HepG2 (cell line): ENCODE measurements around the gene SRSF1. TPM values are rescaled to one million over a fixed set of nuclear protein-coding genes. Genes with fewer than 3 reads are reported as not detected.

Experiments
- CREB1 ChIP-seq, 2 experiments: fragments of 450-650 bp in 1 of 2; IDR thresholded peaks; 2 replicates each; pipeline ENCODE4 v1.6.1; 2016 to 2017; ENCODE audit warnings: control low read depth in 1 of 2, mild to moderate bottlenecking in 1 of 2, missing compliant biosample characterization in 1 of 2, missing genetic modification characterization in 1 of 2
- EEA1 ChIP-seq: sonication (generic); formaldehyde crosslinking; IDR thresholded peaks from 2 replicates; pipeline ENCODE4 v1.5.1; 2020; ENCODE audit warnings: mild to moderate bottlenecking, missing genetic modification reagents, borderline replicate concordance
- FOXO1 ChIP-seq: sonication (generic); formaldehyde crosslinking; IDR thresholded peaks from 2 replicates; pipeline ENCODE4 v1.4.0; 2020; ENCODE audit warnings: missing genetic modification reagents
- HOXA5 ChIP-seq: sonication (generic); formaldehyde crosslinking; IDR thresholded peaks from 2 replicates; pipeline ENCODE4 v1.4.0; 2020; ENCODE audit warnings: missing genetic modification reagents
- KAT8 ChIP-seq: IDR thresholded peaks from 2 replicates; pipeline ENCODE4 v1.6.1; 2016; ENCODE audit warnings: missing genetic modification reagents, missing compliant biosample characterization
- KLF16 ChIP-seq, 2 experiments: sonication (generic) in 1 of 2; formaldehyde crosslinking in 1 of 2; IDR thresholded peaks; 2 replicates each; pipeline versions ENCODE4 v1.6.1 to v1.8.0; 2016 to 2023; ENCODE audit warnings: missing genetic modification reagents in 2 of 2, missing compliant biosample characterization in 1 of 2
- REL ChIP-seq: sonication (generic); formaldehyde crosslinking; conservative IDR thresholded peaks from 2 replicates; pipeline ENCODE4 v1.8.0; 2022; ENCODE audit warnings: mild to moderate bottlenecking, missing genetic modification reagents, moderate library complexity
- SALL1 ChIP-seq: sonication (generic); formaldehyde crosslinking; IDR thresholded peaks from 2 replicates; pipeline ENCODE4 v1.8.0; 2022; ENCODE audit warnings: mild to moderate bottlenecking, missing genetic modification reagents
- SP140L ChIP-seq: sonication (generic); formaldehyde crosslinking; IDR thresholded peaks from 2 replicates; pipeline ENCODE4 v1.4.0; 2020; ENCODE audit warnings: missing genetic modification reagents, borderline replicate concordance
- ZBTB8A ChIP-seq: sonication (generic); formaldehyde crosslinking; IDR thresholded peaks from 2 replicates; pipeline ENCODE4 v1.4.0; 2020; ENCODE audit warnings: mild to moderate bottlenecking, low read depth, missing genetic modification reagents, borderline replicate concordance
- ZC3H13 ChIP-seq: sonication (generic); formaldehyde crosslinking; IDR thresholded peaks from 2 replicates; pipeline ENCODE4 v1.8.1; 2023; ENCODE audit warnings: mild to moderate bottlenecking, missing genetic modification reagents, moderate library complexity
- ZFP82 ChIP-seq: sonication (generic); formaldehyde crosslinking; IDR thresholded peaks from 2 replicates; pipeline ENCODE4 v1.5.1; 2020; ENCODE audit warnings: mild to moderate bottlenecking, missing genetic modification reagents, borderline replicate concordance
- ZNF329 ChIP-seq: sonication (generic); formaldehyde crosslinking; IDR thresholded peaks from 2 replicates; pipeline ENCODE4 v1.9.0; 2021; ENCODE audit warnings: low read depth, mild to moderate bottlenecking, missing genetic modification reagents
- ZNF337 ChIP-seq: sonication (generic); formaldehyde crosslinking; IDR thresholded peaks from 2 replicates; pipeline ENCODE4 v1.5.1; 2020; ENCODE audit warnings: missing genetic modification reagents, low read depth, mild to moderate bottlenecking, borderline replicate concordance
- ZNF709 ChIP-seq: sonication (generic); formaldehyde crosslinking; IDR thresholded peaks from 2 replicates; pipeline ENCODE4 v1.5.0; 2020; ENCODE audit warnings: mild to moderate bottlenecking, missing genetic modification reagents
- polyA plus RNA-seq, 8 experiments: library from polyadenylated mRNA; depleted of rRNA in 3 of 8; stranded (reverse) in 7 of 8; unstranded in 1 of 8; fragments of >200 nt; fragmentation: Illumina TruSeq in 4 of 8; extraction: Trizol in 4 of 8; gene quantifications; 2 replicates each; pipeline versions ENCODE4 v1.2.1 to v1.2.3, GENCODE V29; 2011 to 2016; ENCODE audit warnings: low read depth in 4 of 8, missing spikeins in 1 of 8, mixed read lengths in 1 of 8; ENCODE audit not compliant: insufficient read depth in 1 of 8
- total RNA-seq, 5 experiments: library from RNA; depleted of rRNA; stranded (reverse); fragments of >200 nt; fragmentation: Illumina TruSeq; extraction: Trizol; gene quantifications; 2 replicates each; pipeline ENCODE4 v1.2.3, GENCODE V29; 2016; ENCODE audit warnings: low read depth in 1 of 5
- TF ChIP-seq, protein P1 (sequence below): sonication (generic); formaldehyde crosslinking; IDR thresholded peaks from 2 replicates; pipeline ENCODE4 v1.8.1; 2023; ENCODE audit warnings: mild to moderate bottlenecking, missing genetic modification reagents
- TF ChIP-seq, protein P2 (sequence below): sonication (generic); formaldehyde crosslinking; IDR thresholded peaks from 2 replicates; pipeline ENCODE4 v1.5.1; 2020; ENCODE audit warnings: missing genetic modification reagents, mild to moderate bottlenecking, borderline replicate concordance
- TF ChIP-seq, protein P3 (sequence below): sonication (generic); formaldehyde crosslinking; IDR thresholded peaks from 2 replicates; pipeline ENCODE4 v1.5.0; 2020; ENCODE audit warnings: missing genetic modification reagents, mild to moderate bottlenecking, borderline replicate concordance
- TF ChIP-seq, protein P4 (sequence below): IDR thresholded peaks from 2 replicates; pipeline ENCODE4 v1.6.1; 2012; ENCODE audit warnings: inconsistent platforms

The SRSF1 gene
- total and polyA plus RNA-seq, 2 of the 13 experiments (the other 11 are each of a cell fraction or from before 2014, with no cell fraction given) = 142 to 445 TPM

DNA sequence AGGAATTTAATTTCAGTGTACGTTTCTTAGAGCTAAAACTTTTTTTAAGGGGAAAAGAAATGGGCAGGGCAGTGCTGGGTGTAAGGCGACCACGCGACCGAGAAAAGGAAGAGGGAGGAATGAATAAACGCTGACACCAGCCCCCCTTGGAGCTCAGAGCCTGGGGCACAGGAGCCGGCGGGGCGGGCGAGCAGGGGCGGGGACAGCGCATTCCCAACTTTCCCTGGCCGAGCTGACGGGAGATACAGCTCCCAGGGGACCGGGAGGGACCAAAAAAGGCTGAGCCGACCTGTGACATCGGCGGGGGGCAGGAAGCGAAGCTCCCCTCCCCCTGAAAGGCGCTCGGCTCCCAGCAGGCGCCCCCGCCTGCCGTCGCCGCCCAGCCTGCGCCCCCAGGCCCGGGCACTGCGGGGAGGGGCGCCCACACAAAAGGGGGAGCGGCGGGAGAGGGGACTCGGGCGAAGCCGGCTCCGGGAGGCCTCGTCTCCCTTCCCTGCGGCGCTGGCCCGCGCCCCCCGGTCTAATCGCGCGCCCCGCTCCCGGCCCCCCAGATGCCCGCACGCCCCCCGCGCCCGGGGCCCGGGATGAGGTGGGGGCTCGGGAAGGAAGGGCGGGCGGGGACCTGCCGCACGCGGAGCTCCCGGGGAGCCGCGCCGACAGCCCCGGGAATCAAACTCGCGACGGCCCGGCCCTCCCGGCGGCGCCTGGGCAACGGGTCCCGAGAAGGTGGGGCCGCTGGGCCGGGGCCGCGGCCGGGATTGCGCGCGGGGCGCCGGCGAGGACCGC is 52.5 kb downstream of the SRSF1 start (continued):
- TF ChIP-seq KLF16 (CRISPR knock-in tag; IDR thresholded peaks at IDR 0.05) = peak in 1 of 2 experiments; percentile 41; a peak in 1 of 4 replicates
- no peak for TF ChIP-seq REL (CRISPR knock-in tag)
- TF ChIP-seq ZNF709 (CRISPR knock-in tag) = no peak
- TF ChIP-seq ZBTB8A (CRISPR knock-in tag) = no peak
- TF ChIP-seq, protein P1, sequence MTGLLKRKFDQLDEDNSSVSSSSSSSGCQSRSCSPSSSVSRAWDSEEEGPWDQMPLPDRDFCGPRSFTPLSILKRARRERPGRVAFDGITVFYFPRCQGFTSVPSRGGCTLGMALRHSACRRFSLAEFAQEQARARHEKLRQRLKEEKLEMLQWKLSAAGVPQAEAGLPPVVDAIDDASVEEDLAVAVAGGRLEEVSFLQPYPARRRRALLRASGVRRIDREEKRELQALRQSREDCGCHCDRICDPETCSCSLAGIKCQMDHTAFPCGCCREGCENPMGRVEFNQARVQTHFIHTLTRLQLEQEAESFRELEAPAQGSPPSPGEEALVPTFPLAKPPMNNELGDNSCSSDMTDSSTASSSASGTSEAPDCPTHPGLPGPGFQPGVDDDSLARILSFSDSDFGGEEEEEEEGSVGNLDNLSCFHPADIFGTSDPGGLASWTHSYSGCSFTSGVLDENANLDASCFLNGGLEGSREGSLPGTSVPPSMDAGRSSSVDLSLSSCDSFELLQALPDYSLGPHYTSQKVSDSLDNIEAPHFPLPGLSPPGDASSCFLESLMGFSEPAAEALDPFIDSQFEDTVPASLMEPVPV = 0 out of 2 replicates have a peak, but pooled peaks have one; percentile 31
- no peak for TF ChIP-seq SP140L (CRISPR knock-in tag)
- TF ChIP-seq FOXO1 (CRISPR knock-in tag) = 0 out of 2 replicates have a peak, but pooled peaks have one; percentile 0
- TF ChIP-seq ZNF337 (CRISPR knock-in tag) = no peak
- 0 out of 2 replicates have a peak, but pooled peaks have one; percentile 41 for TF ChIP-seq SALL1 (CRISPR knock-in tag)
- TF ChIP-seq KAT8 = peak; percentile 42; the same call in 1 of the 2 replicates
- TF ChIP-seq, protein P2, sequence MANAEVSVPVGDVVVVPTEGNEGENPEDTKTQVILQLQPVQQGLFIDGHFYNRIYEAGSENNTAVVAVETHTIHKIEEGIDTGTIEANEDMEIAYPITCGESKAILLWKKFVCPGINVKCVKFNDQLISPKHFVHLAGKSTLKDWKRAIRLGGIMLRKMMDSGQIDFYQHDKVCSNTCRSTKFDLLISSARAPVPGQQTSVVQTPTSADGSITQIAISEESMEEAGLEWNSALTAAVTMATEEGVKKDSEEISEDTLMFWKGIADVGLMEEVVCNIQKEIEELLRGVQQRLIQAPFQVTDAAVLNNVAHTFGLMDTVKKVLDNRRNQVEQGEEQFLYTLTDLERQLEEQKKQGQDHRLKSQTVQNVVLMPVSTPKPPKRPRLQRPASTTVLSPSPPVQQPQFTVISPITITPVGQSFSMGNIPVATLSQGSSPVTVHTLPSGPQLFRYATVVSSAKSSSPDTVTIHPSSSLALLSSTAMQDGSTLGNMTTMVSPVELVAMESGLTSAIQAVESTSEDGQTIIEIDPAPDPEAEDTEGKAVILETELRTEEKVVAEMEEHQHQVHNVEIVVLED (CRISPR knock-in tag) = no peak
- TF ChIP-seq, protein P3, sequence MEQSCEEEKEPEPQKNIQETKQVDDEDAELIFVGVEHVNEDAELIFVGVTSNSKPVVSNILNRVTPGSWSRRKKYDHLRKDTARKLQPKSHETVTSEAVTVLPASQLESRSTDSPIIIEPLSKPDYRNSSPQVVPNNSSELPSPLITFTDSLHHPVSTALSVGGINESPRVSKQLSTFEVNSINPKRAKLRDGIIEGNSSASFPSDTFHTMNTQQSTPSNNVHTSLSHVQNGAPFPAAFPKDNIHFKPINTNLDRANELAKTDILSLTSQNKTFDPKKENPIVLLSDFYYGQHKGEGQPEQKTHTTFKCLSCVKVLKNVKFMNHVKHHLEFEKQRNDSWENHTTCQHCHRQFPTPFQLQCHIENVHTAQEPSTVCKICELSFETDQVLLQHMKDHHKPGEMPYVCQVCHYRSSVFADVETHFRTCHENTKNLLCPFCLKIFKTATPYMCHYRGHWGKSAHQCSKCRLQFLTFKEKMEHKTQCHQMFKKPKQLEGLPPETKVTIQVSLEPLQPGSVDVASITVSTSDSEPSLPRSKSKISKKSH = 0 out of 2 replicates have a peak, but pooled peaks have one; percentile 30
- TF ChIP-seq ZFP82 = no peak
- no peak for TF ChIP-seq CREB1 (IDR thresholded peaks at IDR 0.05)
- no peak for TF ChIP-seq CREB1 (CRISPR knock-in tag; IDR thresholded peaks at IDR 0.05)
- peak; percentile 64; the same call in 1 of the 2 replicates for TF ChIP-seq EEA1 (CRISPR knock-in tag)
- 0 out of 2 replicates have a peak, but pooled peaks have one; percentile 44 for TF ChIP-seq ZNF329 (CRISPR knock-in tag)
- TF ChIP-seq, protein P4, sequence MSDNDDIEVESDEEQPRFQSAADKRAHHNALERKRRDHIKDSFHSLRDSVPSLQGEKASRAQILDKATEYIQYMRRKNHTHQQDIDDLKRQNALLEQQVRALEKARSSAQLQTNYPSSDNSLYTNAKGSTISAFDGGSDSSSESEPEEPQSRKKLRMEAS = 0 out of 2 replicates have a peak, but pooled peaks have one; percentile 3
- no peak for TF ChIP-seq HOXA5 (CRISPR knock-in tag)
- TF ChIP-seq ZC3H13 (CRISPR knock-in tag) = no peak
